IPS-20b (cell line): Measurements from ENCODE around the gene ZNF764.
"Not testable (repeated sequence)": the region's sequence is repeated elsewhere in the genome, so short reads cannot be mapped to it uniquely, and the experiment has no call there.

ENCODE experiments used
- H3K27ac ChIP-seq: one replicate; pipeline ENCODE4 v1.5.1; 2013; ENCODE audit warnings: low read length
- H3K27me3 ChIP-seq: 2 replicates; pipeline ENCODE4 v1.6.1; 2013; ENCODE audit warnings: mild to moderate bottlenecking, low read length, inconsistent platforms; ENCODE audit not compliant: insufficient read depth
- H3K36me3 ChIP-seq: 2 replicates; pipeline ENCODE4 v1.6.1; 2013; ENCODE audit warnings: low read depth, mild to moderate bottlenecking, inconsistent platforms, low read length, moderate library complexity; ENCODE audit not compliant: insufficient read depth
- H3K4me1 ChIP-seq: 2 replicates; pipeline ENCODE4 v1.6.1; 2013; ENCODE audit warnings: mild to moderate bottlenecking, control low read depth, inconsistent platforms, low read length, moderate library complexity; ENCODE audit not compliant: insufficient read depth
- H3K4me3 ChIP-seq: 2 replicates; pipeline ENCODE4 v1.5.1; 2013; ENCODE audit warnings: mild to moderate bottlenecking, low read length, inconsistent platforms
- H3K9ac ChIP-seq: 2 replicates; pipeline ENCODE4 v1.6.1; 2013; ENCODE audit warnings: low read depth, mild to moderate bottlenecking, inconsistent platforms, low read length, moderate library complexity
- H3K9me3 ChIP-seq: 2 replicates; pipeline ENCODE4 v1.6.1; 2013; ENCODE audit warnings: mild to moderate bottlenecking, low read depth, low read length, inconsistent platforms; ENCODE audit not compliant: insufficient read depth

The ZNF764 gene

DNA sequence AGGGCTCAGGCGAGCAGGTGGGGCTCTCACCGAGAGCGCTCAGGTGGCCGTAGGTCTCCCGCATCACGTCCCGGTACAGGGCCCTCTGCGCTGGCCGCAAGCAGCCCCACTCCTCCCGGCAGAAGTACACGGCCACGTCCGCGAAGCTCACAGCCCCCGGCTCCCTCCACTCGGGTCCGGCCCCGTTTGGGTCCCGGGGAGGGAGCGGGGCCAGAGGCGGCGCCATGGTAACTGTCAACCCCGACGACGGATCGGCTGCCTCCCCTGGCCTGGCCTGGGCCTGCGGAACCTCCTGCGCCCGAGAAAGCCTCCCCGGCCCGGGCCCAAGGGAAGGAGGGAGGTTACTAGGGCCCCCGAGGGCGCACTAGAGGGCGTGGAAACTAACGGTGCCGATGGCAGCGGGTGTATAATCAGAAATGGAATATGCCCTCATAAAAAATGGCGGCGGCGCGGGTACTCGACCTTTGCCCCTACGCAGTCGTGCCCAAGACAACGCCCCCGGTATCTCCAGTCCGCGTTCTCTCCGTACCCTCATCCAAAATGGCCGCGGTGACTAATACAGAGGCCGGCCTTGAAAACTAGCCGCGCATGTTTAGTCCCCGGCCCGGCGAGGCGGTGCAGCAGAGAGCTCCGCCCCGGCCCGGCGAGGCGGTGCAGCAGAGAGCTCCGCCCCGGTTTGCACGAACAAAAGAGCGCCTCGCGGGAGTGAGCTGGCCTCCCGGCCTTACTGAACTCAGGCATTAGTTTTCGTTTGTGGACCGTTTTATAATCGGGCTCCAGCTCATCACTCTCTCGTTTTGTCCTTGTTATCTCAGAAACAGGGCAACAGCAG is at the start of gene ZNF764:
Gene ZNF764 (minus strand): TSS at position 418 of the 832 bp plus-strand sequence. CDS start 192 bp downstream, at position 226.
- Histone ChIP-seq H3K9me3 (no peaks in the 10 kb centered on the region), H3K4me1 (0 out of 2 replicates have a peak, but pooled peaks cover 6% of the 10 kb centered on the region)

GRCh38 chr16:30606004-30606403 is 47.8 kb upstream of the ZNF764 start:
- no peak overlapping the region for H3K9ac ChIP-seq
- H3K4me1 ChIP-seq, result no peaks in the 10 kb centered on the region
- peaks cover 59% of the 10 kb centered on the region for H3K36me3 ChIP-seq
- no peak overlapping the region for H3K4me3 ChIP-seq
- no peaks in the 10 kb centered on the region for H3K9me3 ChIP-seq
- no peak overlapping the region for H3K27ac ChIP-seq
- no peaks in the 10 kb centered on the region for H3K27me3 ChIP-seq

More for the DNA sequence above, at the start of gene ZNF764:
- H3K27me3 ChIP-seq, result no peaks in the 10 kb centered on the region
- peak within 1 kb of the TSS; percentile 82 for H3K9ac ChIP-seq
- H3K27ac ChIP-seq, result peak within 1 kb of the TSS; percentile 59
- peak within 1 kb of the TSS; percentile 81 for H3K4me3 ChIP-seq
- peaks cover 21% of the 10 kb centered on the region for H3K36me3 ChIP-seq

- Histone ChIP-seq H3K27me3 (no peaks in the 10 kb centered on the region), H3K4me3 (no peak overlapping the region), H3K9ac (no peak overlapping the region), H3K9me3 (no peaks in the 10 kb centered on the region), H3K36me3 (peaks cover 59% of the 10 kb centered on the region), H3K27ac (no peak overlapping the region), H3K4me1 (no peaks in the 10 kb centered on the region)
Observed at GRCh38 chr16:30605158-30605557, 47.0 kb upstream of the ZNF764 start.

DNA sequence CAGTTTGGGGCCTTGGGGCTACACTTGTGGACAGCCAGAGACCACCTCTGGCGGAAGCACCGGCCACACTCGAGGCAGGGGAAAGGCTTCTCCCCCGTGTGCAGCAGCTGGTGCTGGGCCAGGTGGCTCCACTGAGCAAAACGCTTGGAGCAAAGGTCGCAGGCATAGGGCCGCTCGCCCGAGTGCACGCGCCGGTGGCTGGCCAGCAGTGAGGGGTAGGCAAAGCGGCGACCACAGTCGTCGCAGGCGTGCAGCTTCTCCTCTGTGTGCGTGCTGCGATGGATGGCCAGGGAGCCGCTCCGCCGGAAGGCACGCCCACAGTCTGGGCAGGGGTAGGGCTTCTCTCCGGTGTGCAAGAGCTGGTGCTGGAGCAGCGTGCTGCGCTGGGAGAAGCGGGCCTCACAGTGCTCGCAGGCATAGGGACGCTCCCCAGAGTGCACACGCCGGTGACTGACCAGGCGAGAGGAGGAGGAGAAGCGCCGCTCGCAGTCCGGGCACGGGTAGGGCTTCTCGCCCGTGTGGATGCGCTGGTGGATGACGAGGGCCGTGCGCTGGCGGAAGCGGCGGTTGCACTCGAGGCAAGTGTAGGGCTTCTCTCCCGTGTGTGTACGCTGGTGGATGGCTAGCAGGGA is 46.3 kb upstream of the ZNF764 start:
- Histone ChIP-seq H3K9ac (no peak overlapping the region), H3K27me3 (no peaks in the 10 kb centered on the region), H3K4me3 (no peak overlapping the region), H3K9me3 (no peaks in the 10 kb centered on the region), H3K27ac (no peak overlapping the region), H3K4me1 (no peaks in the 10 kb centered on the region), H3K36me3 (peaks cover 59% of the 10 kb centered on the region)

- Histone ChIP-seq H3K36me3 (peaks cover 59% of the 10 kb centered on the region), H3K27me3 (no peaks in the 10 kb centered on the region), H3K4me1 (no peaks in the 10 kb centered on the region), H3K9ac (no peak overlapping the region), H3K27ac (no peak overlapping the region), H3K9me3 (no peaks in the 10 kb centered on the region), H3K4me3 (no peak overlapping the region)
Observed at GRCh38 chr16:30603945-30604315, 45.8 kb upstream of the ZNF764 start.

DNA sequence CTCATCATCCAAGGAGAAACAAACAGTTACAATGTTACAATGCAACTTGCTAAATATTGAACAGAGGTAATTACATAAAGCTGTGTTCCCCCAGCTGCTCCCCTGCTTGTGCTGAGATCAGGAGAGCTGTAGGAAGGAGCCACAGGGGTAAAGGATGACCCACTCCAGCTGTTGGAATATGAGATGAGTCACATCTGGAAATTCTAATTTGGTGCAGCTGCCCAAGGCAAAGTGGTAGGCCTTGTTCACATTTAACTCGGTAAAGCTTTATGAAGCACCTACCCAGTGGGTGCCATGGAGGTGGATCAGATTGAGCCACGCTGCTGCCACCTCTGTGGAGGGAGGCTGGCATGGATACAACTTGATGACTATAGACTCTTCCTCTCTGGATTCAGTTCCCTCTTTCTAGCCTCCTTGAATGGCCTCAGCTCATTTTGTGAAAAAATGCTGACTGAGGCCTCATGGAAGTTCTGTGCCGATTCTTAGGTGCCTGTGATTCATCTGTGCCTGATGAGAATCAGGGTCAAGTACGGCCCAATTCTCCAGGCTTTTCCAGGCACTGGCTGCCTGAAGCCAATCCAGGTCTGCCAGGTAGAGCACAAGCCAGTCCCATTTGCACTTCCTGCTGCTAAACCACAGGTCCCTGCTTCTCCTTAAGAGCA is 44.6 kb upstream of the ZNF764 start:
- H3K27ac ChIP-seq, result no peak overlapping the region
- H3K9ac ChIP-seq, result no peak overlapping the region
- no peaks in the 10 kb centered on the region for H3K27me3 ChIP-seq
- H3K9me3 ChIP-seq, result no peaks in the 10 kb centered on the region; the same call in 1 of the 2 replicates
- peaks cover 51% of the 10 kb centered on the region for H3K36me3 ChIP-seq
- H3K4me1 ChIP-seq, result no peaks in the 10 kb centered on the region
- H3K4me3 ChIP-seq, result no peak overlapping the region

DNA sequence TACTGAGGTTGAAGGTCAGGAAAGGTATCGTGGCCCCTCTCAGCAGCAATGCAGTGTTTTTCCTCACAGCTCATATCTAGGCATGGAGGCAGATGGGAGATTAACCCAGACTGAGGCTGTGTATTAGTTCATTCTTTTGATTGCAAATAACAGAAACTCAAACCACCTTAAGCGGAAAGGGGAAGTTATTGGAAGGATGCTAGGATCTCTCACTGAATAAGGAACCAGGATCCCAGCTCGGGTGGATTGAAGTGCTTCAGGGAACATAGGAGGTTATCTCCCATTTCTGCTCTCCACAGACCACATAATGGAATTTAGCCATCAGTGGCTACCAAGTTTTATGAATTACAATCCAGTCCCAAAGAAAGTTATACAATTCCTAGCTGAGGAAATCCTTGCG is 43.8 kb upstream of the ZNF764 start:
- Histone ChIP-seq H3K36me3 (peaks cover 44% of the 10 kb centered on the region), H3K4me1 (no peaks in the 10 kb centered on the region), H3K9ac (no peak overlapping the region), H3K4me3 (no peak overlapping the region), H3K9me3 (no peaks in the 10 kb centered on the region; the same call in 1 of the 2 replicates), H3K27me3 (no peaks in the 10 kb centered on the region), H3K27ac (no peak overlapping the region)

- Histone ChIP-seq H3K27me3 (no peaks in the 10 kb centered on the region), H3K4me3 (no peak overlapping the region), H3K36me3 (peaks cover 37% of the 10 kb centered on the region), H3K4me1 (no peaks in the 10 kb centered on the region), H3K9me3 (no peaks in the 10 kb centered on the region; the same call in 1 of the 2 replicates), H3K9ac (no peak overlapping the region), H3K27ac (no peak overlapping the region)
Observed at GRCh38 chr16:30600929-30601328, 42.8 kb upstream of the ZNF764 start.

GRCh38 chr16:30600215-30600614 is 42.0 kb upstream of the ZNF764 start:
- Histone ChIP-seq H3K9ac (no peak overlapping the region), H3K27me3 (no peaks in the 10 kb centered on the region), H3K4me3 (no peak overlapping the region), H3K36me3 (peaks cover 33% of the 10 kb centered on the region), H3K4me1 (no peaks in the 10 kb centered on the region), H3K9me3 (no peaks in the 10 kb centered on the region; the same call in 1 of the 2 replicates), H3K27ac (no peak overlapping the region)

GRCh38 chr16:30592871-30593270 is 34.7 kb upstream of the ZNF764 start:
- no peak overlapping the region for H3K4me3 ChIP-seq
- H3K27ac ChIP-seq, result no peak overlapping the region
- H3K9me3 ChIP-seq, result no peaks in the 10 kb centered on the region
- H3K4me1 ChIP-seq, result no peaks in the 10 kb centered on the region
- no peak overlapping the region for H3K9ac ChIP-seq
- H3K27me3 ChIP-seq, result no peaks in the 10 kb centered on the region
- peaks cover 3% of the 10 kb centered on the region; the same call in 1 of the 2 replicates for H3K36me3 ChIP-seq

- H3K9me3 ChIP-seq, H3K4me1 ChIP-seq, H3K9ac ChIP-seq, H3K4me3 ChIP-seq, H3K27ac ChIP-seq, H3K27me3 ChIP-seq: not testable (repeated sequence)
- H3K36me3 ChIP-seq, result peaks cover 12% of the 10 kb centered on the region; the same call in 1 of the 2 replicates
Observed at GRCh38 chr16:30590869-30591268, 32.7 kb upstream of the ZNF764 start.
